Cardiac fibroblast (primary cell): ENCODE results near the gene PITPNB.

Experiments used
- DNase-seq, 2 donors: peaks; one replicate each; pipeline versions ENCODE4 v3.0.0 to v3.0.0-alpha.2; 2010; ENCODE audit warnings: low read depth in 2 of 2
- H3K4me3 ChIP-seq, 2 donors: replicated peaks in 1 of 2; 1 replicate in 1 of 2; 2 replicates in 1 of 2; pipeline ENCODE4 v1.5.1; 2011; ENCODE audit warnings: low read depth in 2 of 2, low read length in 2 of 2, mild to moderate bottlenecking in 2 of 2, moderate library complexity in 1 of 2
- TF ChIP-seq, protein P1 (sequence below): IDR thresholded peaks from one replicate; pipeline ENCODE4 v1.5.1; 2011; ENCODE audit warnings: low read depth, mild to moderate bottlenecking, low read length, inconsistent platforms

Gene PITPNB

DNA sequence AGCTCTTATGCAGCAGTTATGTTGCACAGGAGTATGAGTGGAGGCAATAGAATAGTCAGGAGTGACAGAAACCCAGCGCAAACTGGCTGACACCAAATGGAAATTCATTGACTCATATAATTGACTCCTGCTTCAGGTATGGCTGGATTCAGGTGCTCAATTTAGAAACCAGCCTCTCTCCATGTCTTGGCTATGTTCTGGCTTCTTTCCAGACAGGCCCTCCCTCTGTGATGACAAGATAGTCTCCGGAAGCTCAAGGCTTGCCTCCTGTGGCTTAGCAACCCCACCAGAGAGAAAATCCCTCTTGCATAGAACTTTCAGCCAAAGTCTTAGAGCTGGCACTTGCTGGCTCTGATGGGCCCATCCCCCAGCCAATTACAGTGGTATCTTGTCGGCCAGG, 89.4 kb downstream of the PITPNB start:
- H3K4me3 ChIP-seq, result no peak overlapping the region
- TF ChIP-seq, protein P1, sequence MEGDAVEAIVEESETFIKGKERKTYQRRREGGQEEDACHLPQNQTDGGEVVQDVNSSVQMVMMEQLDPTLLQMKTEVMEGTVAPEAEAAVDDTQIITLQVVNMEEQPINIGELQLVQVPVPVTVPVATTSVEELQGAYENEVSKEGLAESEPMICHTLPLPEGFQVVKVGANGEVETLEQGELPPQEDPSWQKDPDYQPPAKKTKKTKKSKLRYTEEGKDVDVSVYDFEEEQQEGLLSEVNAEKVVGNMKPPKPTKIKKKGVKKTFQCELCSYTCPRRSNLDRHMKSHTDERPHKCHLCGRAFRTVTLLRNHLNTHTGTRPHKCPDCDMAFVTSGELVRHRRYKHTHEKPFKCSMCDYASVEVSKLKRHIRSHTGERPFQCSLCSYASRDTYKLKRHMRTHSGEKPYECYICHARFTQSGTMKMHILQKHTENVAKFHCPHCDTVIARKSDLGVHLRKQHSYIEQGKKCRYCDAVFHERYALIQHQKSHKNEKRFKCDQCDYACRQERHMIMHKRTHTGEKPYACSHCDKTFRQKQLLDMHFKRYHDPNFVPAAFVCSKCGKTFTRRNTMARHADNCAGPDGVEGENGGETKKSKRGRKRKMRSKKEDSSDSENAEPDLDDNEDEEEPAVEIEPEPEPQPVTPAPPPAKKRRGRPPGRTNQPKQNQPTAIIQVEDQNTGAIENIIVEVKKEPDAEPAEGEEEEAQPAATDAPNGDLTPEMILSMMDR, result no peak
- no peak for DNase-seq

DNA sequence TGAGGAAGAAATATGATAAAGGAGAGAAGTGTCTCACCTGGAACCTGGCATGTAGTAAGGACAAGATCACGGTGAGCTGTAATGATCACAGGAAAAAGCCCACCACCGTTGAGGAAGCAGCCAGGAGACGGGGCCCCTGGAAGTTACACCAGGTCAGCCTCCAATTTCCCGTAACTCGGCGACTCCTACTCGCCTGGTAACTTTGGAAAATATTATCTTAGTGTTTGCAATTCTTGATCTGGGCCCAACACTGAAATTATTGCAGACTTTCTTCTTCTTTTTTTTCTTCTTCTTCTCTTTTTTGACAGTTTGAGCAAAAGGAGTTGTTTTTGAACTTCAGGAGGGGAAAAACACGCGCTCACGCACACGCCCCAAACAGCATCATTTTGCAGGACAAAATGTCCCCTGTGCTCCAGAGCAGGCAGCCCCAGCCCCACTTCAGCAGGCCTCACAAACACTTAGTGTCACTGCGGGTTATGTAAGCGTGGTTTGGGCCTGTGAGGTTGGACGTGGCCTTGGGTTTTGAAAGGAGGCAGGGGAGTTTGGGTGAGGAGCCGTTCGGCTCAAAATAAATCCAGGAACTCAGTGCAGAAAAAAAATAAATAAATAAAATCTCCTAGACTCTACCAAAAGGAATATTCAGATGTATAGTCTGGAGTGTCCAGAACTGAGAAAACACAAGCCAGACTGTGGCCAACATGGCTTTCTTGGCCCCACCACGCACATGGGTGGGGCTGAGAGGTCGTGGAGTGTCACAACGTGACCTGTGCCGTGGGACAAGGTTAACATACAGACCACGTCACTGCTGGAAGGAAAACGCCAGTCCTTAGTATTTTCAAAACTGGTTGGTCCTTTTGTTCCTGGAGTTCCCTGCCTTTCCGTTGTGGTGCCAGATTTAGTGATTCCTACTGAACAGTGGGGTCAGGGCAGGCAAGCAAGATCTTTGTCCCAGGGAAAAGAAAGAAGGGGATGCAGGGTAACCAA, 91.2 kb downstream of the PITPNB start:
- TF ChIP-seq, protein P1, result no peak
- no peak for DNase-seq
- H3K4me3 ChIP-seq, result no peak overlapping the region

DNA sequence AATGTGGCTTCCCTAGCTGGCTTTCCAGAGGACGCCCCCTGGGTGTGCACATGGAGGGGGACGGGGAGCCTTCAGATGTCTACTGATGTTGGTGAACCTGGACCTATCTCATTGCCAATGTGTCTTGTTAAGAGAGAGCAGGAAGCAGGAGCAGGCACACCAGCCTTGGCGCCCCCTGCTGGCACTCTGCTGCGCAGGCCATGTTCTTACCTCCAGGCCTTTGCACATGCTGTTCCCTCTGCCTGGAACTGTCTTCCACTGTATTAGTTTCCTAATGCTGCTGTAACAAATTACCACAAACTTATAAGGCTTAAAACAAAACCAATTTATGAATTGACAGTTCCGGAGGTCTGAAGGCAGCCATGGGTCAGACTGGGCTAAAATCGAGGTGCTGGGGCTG, 93.9 kb downstream of the PITPNB start:
- no peak overlapping the region for H3K4me3 ChIP-seq
- peak in 1 of 2 donors; percentile 20 for DNase-seq
- TF ChIP-seq, protein P1, result peak; percentile 44

DNA sequence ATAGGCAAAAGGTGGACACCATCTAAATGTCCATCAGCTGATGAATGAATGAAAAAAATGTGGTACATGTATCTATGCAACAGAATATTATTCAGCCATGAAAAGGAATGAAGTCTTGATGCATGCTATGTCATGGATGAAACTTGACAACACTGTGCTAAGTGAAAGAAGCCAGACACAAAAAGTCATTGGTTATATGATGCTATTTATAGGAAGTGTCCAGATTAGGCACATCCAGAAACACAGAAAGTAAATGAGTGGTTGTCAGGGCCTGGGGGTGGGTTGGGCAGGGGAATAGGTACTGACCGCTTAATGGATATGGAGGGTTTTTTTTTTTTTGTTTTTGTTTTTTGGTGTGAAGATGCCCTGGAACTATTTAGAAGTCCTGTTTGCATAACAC, 95.8 kb downstream of the PITPNB start:
- H3K4me3 ChIP-seq, result no peak overlapping the region
- DNase-seq, result no peak
- TF ChIP-seq, protein P1, result no peak

DNA sequence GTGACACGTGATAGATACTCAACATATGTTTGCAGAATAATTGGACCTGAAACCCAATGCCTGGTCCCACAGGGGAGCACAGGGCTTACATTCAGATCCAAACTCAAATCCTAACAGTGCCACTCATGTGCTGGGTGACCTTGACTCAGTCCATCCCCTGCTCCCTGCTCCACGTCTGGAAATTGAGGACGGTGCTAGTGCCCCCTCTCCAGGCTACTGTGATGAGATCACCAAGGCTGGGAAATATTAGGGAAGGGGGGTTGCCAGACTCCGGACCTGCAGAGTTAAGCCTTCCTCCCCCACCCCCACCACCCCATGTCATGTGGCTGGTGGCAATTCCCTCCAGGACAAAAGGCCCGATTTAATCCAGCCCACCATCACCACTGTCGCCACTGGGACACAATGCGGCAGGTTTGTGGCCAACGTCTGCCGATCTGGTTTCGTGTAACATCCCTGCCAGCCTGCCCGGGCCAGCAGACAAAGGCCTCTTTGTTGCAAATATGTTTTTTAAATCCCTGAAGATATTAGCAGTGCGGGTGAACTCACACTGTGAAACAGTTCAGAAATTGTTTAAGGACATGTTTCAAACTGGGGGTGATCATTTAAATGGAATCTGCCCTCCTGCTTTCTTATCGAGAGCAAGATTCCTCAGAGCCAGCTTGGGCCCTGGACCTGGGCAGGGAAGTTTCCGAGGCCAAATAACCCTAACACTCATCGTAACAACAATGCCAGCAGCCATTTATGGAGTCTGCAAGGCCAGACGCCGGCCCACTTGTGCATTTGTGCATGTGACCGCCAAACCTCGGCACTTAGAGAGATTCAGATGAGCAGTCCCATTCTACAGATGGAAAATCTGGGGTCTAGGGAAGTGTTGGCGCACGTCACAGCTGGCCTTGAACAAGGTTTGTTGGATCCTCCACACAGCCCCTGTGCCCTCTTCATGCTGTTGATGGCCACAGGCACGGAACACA, 97.9 kb downstream of the PITPNB start:
- H3K4me3 ChIP-seq, result no peak overlapping the region
- TF ChIP-seq, protein P1, result no peak
- peak in 1 of 2 donors; percentile 24 for DNase-seq

DNA sequence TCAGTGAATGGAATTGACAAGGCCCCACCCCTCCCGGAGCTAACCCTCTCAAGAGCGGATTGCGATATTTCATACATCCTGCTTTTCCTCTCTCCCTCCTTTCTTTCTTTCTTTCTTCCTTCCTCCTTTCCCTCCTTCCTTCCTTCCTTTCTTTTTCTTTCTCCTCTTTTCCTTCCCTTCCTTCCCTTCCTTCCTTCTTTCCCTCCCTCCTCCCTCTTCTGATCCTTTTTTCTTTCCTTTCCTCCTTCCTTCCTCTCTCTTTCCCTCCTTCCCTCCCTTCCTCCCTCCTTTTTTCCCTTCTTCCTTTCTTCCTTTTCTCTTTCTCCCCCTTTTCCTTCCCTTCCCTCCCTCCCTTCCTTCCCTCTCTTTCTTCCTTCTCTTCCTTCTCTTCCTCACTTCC, 102.5 kb downstream of the PITPNB start:
- no peak for DNase-seq
- TF ChIP-seq, protein P1, result no peak
- H3K4me3 ChIP-seq, result no peak overlapping the region
